ENCODE data around the gene WDR1.
"Not testable (repeated sequence)": the region's sequence is repeated elsewhere in the genome, so short reads cannot be mapped to it uniquely, and the experiment has no call there.

Gene WDR1

GRCh38 chr4:10129196-10130177, 12.9 kb upstream of the WDR1 start:
- Histone ChIP-seq H3K36me3 (ENCODE audit: insufficient read depth, low read length) (no peaks in the 10 kb centered on the region), H3K4me3 (no peak overlapping the region), H3K9me3 (ENCODE audit: low read depth, low read length) (no peaks in the 10 kb centered on the region), H3K9ac (ENCODE audit: insufficient read length) (no peak overlapping the region), H3K27ac (no peak overlapping the region)
- no peak for DNase-seq (ENCODE audit: low read depth, low spot score)
- TF ChIP-seq FOXP2 (optimal IDR thresholded peaks at IDR 0.05; ENCODE audit: control extremely low read depth, extremely low read length, insufficient read depth): no peak
- no peak for TF ChIP-seq EZH2 (IDR thresholded peaks at IDR 0.05)
- TF ChIP-seq POLR2AphosphoS5 (IDR thresholded peaks at IDR 0.05; ENCODE audit: borderline replicate concordance, low read depth, low read length): no peak

GRCh38 chr4:10128761-10129160, 12.2 kb upstream of the WDR1 start:
- no peak overlapping the region for H3K27ac ChIP-seq
- no peak overlapping the region for H3K4me3 ChIP-seq
- H3K9ac ChIP-seq (ENCODE audit: insufficient read length): no peak overlapping the region
- TF ChIP-seq EZH2 (IDR thresholded peaks at IDR 0.05): no peak
- no peak for TF ChIP-seq FOXP2 (optimal IDR thresholded peaks at IDR 0.05; ENCODE audit: control extremely low read depth, extremely low read length, insufficient read depth)
- no peak for TF ChIP-seq POLR2AphosphoS5 (IDR thresholded peaks at IDR 0.05; ENCODE audit: borderline replicate concordance, low read depth, low read length)
- no peak for DNase-seq (ENCODE audit: low read depth, low spot score)
- H3K9me3 ChIP-seq (ENCODE audit: low read depth, low read length): no peaks in the 10 kb centered on the region
- H3K36me3 ChIP-seq (ENCODE audit: insufficient read depth, low read length): no peaks in the 10 kb centered on the region

GRCh38 chr4:10127531-10127930, 10.9 kb upstream of the WDR1 start:
- not testable (repeated sequence) for H3K36me3 ChIP-seq (ENCODE audit: insufficient read depth, low read length); H3K9me3 ChIP-seq (ENCODE audit: low read depth, low read length); DNase-seq (ENCODE audit: low read depth, low spot score); H3K27ac ChIP-seq; H3K4me3 ChIP-seq; H3K9ac ChIP-seq (ENCODE audit: insufficient read length)

- no peak for TF ChIP-seq FOXP2 (optimal IDR thresholded peaks at IDR 0.05; ENCODE audit: control extremely low read depth, extremely low read length, insufficient read depth)
- no peak for TF ChIP-seq EZH2 (IDR thresholded peaks at IDR 0.05)
- TF ChIP-seq POLR2AphosphoS5 (IDR thresholded peaks at IDR 0.05; ENCODE audit: borderline replicate concordance, low read depth, low read length): no peak
- no peaks in the 10 kb centered on the region for H3K36me3 ChIP-seq (ENCODE audit: insufficient read depth, low read length)
- no peak overlapping the region for H3K27ac ChIP-seq
- no peak for DNase-seq (ENCODE audit: low read depth, low spot score)
- H3K4me3 ChIP-seq: no peak overlapping the region
- H3K9me3 ChIP-seq (ENCODE audit: low read depth, low read length): no peaks in the 10 kb centered on the region
- H3K9ac ChIP-seq (ENCODE audit: insufficient read length): no peak overlapping the region
Measured at GRCh38 chr4:10124167-10124930, 7.8 kb upstream of the WDR1 start.

DNA sequence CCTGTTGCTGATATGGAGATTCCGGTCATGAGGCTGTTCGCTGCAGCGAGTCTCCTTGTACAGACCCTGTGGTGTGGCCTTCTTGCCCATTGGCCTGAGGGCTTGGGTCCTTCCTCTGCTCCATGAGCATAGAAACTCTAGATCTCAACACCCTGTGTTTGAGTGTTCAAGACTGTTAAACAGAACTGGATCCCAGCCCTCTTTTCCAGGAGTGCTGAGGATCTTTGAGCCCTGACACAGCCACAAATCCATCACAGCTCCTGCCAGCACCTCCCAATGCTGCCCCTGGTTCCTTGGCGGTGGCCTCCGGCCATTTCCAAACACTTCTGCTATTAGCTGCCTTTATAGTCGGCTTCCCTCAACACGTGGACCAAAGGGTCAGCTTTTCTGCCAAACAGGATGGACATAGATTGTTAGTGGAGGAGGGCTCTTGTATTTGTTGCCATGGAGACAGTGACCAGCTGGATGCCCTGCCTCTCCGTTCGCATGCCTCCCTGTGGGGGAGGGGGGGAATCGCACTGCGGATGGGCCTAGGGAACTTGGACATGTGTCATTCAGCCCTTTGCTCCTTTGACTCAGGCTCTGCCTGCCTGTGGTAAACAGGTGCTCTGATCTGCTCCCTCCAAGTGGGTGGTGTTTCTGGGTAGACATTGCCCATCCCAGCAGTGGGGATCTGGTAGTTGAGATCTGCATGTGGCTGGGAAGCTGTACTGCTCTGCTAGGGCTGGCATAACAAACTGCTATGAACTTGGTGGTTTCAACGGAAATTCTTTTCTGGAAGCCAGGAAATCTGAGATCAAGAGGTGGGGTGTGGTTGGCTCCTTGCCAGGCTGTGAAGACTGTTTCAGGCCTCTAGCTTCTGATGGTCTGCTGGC, 6.9 kb upstream of the WDR1 start:
- H3K27ac ChIP-seq: no peak overlapping the region
- DNase-seq (ENCODE audit: low read depth, low spot score): no peak
- no peaks in the 10 kb centered on the region for H3K36me3 ChIP-seq (ENCODE audit: insufficient read depth, low read length)
- no peaks in the 10 kb centered on the region for H3K9me3 ChIP-seq (ENCODE audit: low read depth, low read length)
- H3K4me3 ChIP-seq: no peak overlapping the region
- no peak overlapping the region for H3K9ac ChIP-seq (ENCODE audit: insufficient read length)
- no peak for TF ChIP-seq FOXP2 (optimal IDR thresholded peaks at IDR 0.05; ENCODE audit: control extremely low read depth, extremely low read length, insufficient read depth)
- no peak for TF ChIP-seq POLR2AphosphoS5 (IDR thresholded peaks at IDR 0.05; ENCODE audit: borderline replicate concordance, low read depth, low read length)
- TF ChIP-seq EZH2 (IDR thresholded peaks at IDR 0.05): no peak

GRCh38 chr4:10122236-10122932, 5.8 kb upstream of the WDR1 start:
- TF ChIP-seq EZH2 (IDR thresholded peaks at IDR 0.05) (no peak), POLR2AphosphoS5 (IDR thresholded peaks at IDR 0.05; ENCODE audit: borderline replicate concordance, low read depth, low read length) (no peak), FOXP2 (optimal IDR thresholded peaks at IDR 0.05; ENCODE audit: control extremely low read depth, extremely low read length, insufficient read depth) (no peak)
- H3K27ac ChIP-seq: no peak overlapping the region
- DNase-seq (ENCODE audit: low read depth, low spot score): no peak
- H3K4me3 ChIP-seq: no peak overlapping the region
- H3K36me3 ChIP-seq (ENCODE audit: insufficient read depth, low read length): no peaks in the 10 kb centered on the region
- no peak overlapping the region for H3K9ac ChIP-seq (ENCODE audit: insufficient read length)
- no peaks in the 10 kb centered on the region for H3K9me3 ChIP-seq (ENCODE audit: low read depth, low read length)

- TF ChIP-seq EZH2 (IDR thresholded peaks at IDR 0.05): no peak
- TF ChIP-seq FOXP2 (optimal IDR thresholded peaks at IDR 0.05; ENCODE audit: control extremely low read depth, extremely low read length, insufficient read depth): no peak
- no peak for TF ChIP-seq POLR2AphosphoS5 (IDR thresholded peaks at IDR 0.05; ENCODE audit: borderline replicate concordance, low read depth, low read length)
- no peaks in the 10 kb centered on the region for H3K36me3 ChIP-seq (ENCODE audit: insufficient read depth, low read length)
- no peak overlapping the region for H3K9ac ChIP-seq (ENCODE audit: insufficient read length)
- no peaks in the 10 kb centered on the region for H3K9me3 ChIP-seq (ENCODE audit: low read depth, low read length)
- H3K27ac ChIP-seq: no peak overlapping the region
- H3K4me3 ChIP-seq: no peak overlapping the region
- no peak for DNase-seq (ENCODE audit: low read depth, low spot score)
Measured at GRCh38 chr4:10121568-10122208, 5.1 kb upstream of the WDR1 start.
